Gastrocnemius medialis (tissue), 4 donors: ENCODE results near the gene HNRNPU. TPM values are rescaled to one million over a fixed set of nuclear protein-coding genes. Genes with fewer than 3 reads are reported as not detected.

ENCODE experiments used
- ATAC-seq, 2 donors: fragments of 150-250 bp; one replicate each; pipeline ENCODE4 v1.9.1; 2016
- DNase-seq, 2 donors: peaks; one replicate each; pipeline ENCODE4 v3.0.0-alpha.2; 2019
- H3K27ac ChIP-seq, 4 donors: fragments of 200-600 bp; sonication (generic); 1 replicate in 1 of 4; 2 replicates in 3 of 4; pipeline ENCODE4 v1.5.1; 2016 to 2018; ENCODE audit warnings: mild to moderate bottlenecking in 2 of 4, moderate library complexity in 1 of 4
- H3K27me3 ChIP-seq, 3 donors: fragments of 200-600 bp; sonication (generic) in 2 of 3; 1 replicate in 1 of 3; 2 replicates in 2 of 3; pipeline versions ENCODE4 v1.5.1 to v1.6.0; 2016 to 2019; ENCODE audit warnings: mild to moderate bottlenecking in 1 of 3, moderate library complexity in 1 of 3
- H3K36me3 ChIP-seq, 2 donors: fragments of 200-600 bp; sonication (generic) in 1 of 2; one replicate each; pipeline ENCODE4 v1.5.1; 2017 to 2018
- H3K4me1 ChIP-seq, 2 donors: fragments of 200-600 bp; sonication (generic) in 1 of 2; one replicate each; pipeline ENCODE4 v1.5.1; 2016 to 2017; ENCODE audit warnings: mild to moderate bottlenecking in 2 of 2
- H3K4me3 ChIP-seq, 4 donors: fragments of 200-600 bp; sonication (generic) in 3 of 4; 1 replicate in 1 of 4; 2 replicates in 3 of 4; pipeline ENCODE4 v1.5.1; 2016 to 2019; ENCODE audit warnings: mild to moderate bottlenecking in 2 of 4
- H3K9me3 ChIP-seq, 3 donors: fragments of 200-600 bp; sonication (generic) in 2 of 3; 1 replicate in 1 of 3; 2 replicates in 2 of 3; pipeline ENCODE4 v1.5.1; 2016 to 2019
- POLR2A ChIP-seq, 2 donors: fragments of 450-650 bp; IDR thresholded peaks; one replicate each; pipeline ENCODE4 v1.6.1; 2017; ENCODE audit warnings: antibody characterized with exemption in 2 of 2, mild to moderate bottlenecking in 2 of 2, moderate library complexity in 2 of 2
- in situ Hi-C, 4 donors: fragments of 200-750 bp; cut with MboI; loops; one replicate each; pipeline versions ENCODE4 v1.15.0 to v1.8.0; 2017; ENCODE audit warnings: low sequenced_read_pairs in 4 of 4
- intact Hi-C: fragments of 100-400 bp; cut with DNase I; formaldehyde crosslinking; loops from one replicate; pipeline ENCODE4 v1.15.1; 2023; ENCODE audit warnings: low total_unique reads
- total RNA-seq, 4 donors: library from RNA; depleted of rRNA; stranded (reverse); fragments of >200 nt; gene quantifications; one replicate each; pipeline versions ENCODE4 v1.1.0 to v1.2.3, GENCODE V29; 2016
- TF ChIP-seq, protein P1 (sequence below), 5 experiments: fragments of 450-650 bp in 3 of 5; fragments of 200-600 bp in 2 of 5; sonication (generic) in 2 of 5; IDR thresholded peaks in 4 of 5; conservative IDR thresholded peaks in 1 of 5; 1 replicate in 4 of 5; 2 replicates in 1 of 5; pipeline ENCODE4 v1.5.1; 2016 to 2019; ENCODE audit warnings: antibody characterized with exemption in 5 of 5, mild to moderate bottlenecking in 3 of 5, moderate library complexity in 3 of 5

Gene HNRNPU
- total RNA-seq, 4 donors from 2014 or later, result 167 to 243 (median 207) TPM

- H3K9me3 ChIP-seq, result no peaks in the 10 kb centered on the region
- H3K4me1 ChIP-seq, result peaks cover 26 to 43% of the 10 kb centered on the region in 2 donors
- ATAC-seq, result no peak
- peak overlapping the region; percentile 33 to 99 (median 68) for H3K27ac ChIP-seq
- DNase-seq, result no peak
- in situ Hi-C loops (loop anchor here in 1 of 4 donors (10.0 to 25.0 kb wide), 2 partner anchors 135 to 1577 kb away; partner anchors contain the start of genes CEP170 and SDCCAG8), intact Hi-C loops (loop anchor here (10.0 kb wide), 3 partner anchors 205 to 1725 kb away; partner anchors contain the start of genes ADSS2, CNST and TFB2M)
- no peak overlapping the region for H3K4me3 ChIP-seq
- H3K27me3 ChIP-seq, result no peaks in the 10 kb centered on the region
- H3K36me3 ChIP-seq, result peaks cover 7 to 45% of the 10 kb centered on the region in 2 donors
- TF ChIP-seq, protein P1, sequence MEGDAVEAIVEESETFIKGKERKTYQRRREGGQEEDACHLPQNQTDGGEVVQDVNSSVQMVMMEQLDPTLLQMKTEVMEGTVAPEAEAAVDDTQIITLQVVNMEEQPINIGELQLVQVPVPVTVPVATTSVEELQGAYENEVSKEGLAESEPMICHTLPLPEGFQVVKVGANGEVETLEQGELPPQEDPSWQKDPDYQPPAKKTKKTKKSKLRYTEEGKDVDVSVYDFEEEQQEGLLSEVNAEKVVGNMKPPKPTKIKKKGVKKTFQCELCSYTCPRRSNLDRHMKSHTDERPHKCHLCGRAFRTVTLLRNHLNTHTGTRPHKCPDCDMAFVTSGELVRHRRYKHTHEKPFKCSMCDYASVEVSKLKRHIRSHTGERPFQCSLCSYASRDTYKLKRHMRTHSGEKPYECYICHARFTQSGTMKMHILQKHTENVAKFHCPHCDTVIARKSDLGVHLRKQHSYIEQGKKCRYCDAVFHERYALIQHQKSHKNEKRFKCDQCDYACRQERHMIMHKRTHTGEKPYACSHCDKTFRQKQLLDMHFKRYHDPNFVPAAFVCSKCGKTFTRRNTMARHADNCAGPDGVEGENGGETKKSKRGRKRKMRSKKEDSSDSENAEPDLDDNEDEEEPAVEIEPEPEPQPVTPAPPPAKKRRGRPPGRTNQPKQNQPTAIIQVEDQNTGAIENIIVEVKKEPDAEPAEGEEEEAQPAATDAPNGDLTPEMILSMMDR (IDR thresholded peaks at IDR 0.05 in 4 of 5, conservative IDR thresholded peaks at IDR 0.05 in 1 of 5), result no peak
- no peak for TF ChIP-seq POLR2A (IDR thresholded peaks at IDR 0.05)
Observed at GRCh38 chr1:244839656-244840055, 24.7 kb downstream of the HNRNPU start.

DNA sequence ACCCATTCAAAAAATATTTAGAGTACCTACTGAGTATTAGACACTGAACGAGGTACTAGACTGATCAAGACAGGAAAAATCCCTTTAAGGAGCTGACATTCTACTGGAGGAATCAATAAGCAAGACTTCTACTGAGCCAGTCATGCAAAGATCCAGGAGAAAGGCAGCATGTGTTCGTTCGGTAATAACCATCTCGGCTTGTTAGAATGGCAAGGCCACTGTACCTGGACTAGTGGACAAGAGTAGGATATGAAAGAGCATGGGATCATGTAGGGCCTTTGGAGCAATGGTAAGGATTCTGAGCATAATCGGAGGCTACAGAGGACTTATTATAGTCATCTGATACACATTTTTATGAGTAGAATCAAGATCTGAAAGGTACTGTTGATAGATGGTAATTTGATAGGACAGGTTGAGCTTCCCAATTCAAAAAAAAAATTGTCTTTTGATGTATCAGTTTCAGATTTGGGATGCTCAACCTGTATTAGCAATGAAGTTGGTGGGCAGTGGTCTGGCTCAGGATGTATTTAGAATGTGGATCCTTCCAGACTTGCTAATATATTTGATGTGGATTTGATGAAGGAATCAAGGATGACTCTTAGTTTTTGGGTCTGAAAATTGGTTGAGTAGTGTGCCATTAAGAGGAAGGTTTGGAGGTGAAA, 26.6 kb downstream of the HNRNPU start:
- no peak for TF ChIP-seq POLR2A (IDR thresholded peaks at IDR 0.05)
- TF ChIP-seq, protein P1 (IDR thresholded peaks at IDR 0.05 in 4 of 5, conservative IDR thresholded peaks at IDR 0.05 in 1 of 5), result no peak
- DNase-seq (no peak), ATAC-seq (no peak)
- Histone ChIP-seq H3K36me3 (peaks cover 0 to 25% of the 10 kb centered on the region in 2 donors), H3K27ac (peak overlapping the region; percentile 96 to 99 (median 99)), H3K27me3 (no peaks in the 10 kb centered on the region), H3K9me3 (no peaks in the 10 kb centered on the region), H3K4me1 (peaks cover 26 to 47% of the 10 kb centered on the region in 2 donors), H3K4me3 (no peak overlapping the region)
- in situ Hi-C loops (loop anchor here in 1 of 4 donors (10.0 to 25.0 kb wide), 2 partner anchors 137 to 1575 kb away; partner anchors contain the start of genes CEP170 and SDCCAG8), intact Hi-C loops (loop anchor here (2.0 to 10.0 kb wide), 4 partner anchors 185 to 1727 kb away; partner anchors contain the start of genes ADSS2, CNST, DESI2 and TFB2M)

DNA sequence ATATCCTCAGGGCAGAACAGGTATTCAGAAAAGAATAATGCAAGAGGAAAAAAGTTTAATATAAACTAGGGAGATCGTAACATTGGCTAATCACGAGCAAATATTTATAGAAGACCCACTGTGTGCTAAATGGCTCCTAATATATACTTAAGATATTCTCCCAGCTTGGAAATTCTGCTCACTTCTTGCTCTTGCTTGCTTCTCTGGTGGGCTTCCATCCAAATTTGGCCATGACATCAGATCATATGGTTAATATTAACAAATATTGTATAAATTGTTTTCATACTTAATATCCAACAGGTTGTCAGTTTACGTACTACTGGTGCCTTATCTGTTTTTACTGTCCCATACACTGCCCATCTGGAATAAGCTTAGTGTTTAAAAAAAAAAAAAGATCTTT, 27.8 kb downstream of the HNRNPU start:
- Histone ChIP-seq H3K4me3 (peak overlapping the region; percentile 68 to 81 (median 76)), H3K27me3 (no peaks in the 10 kb centered on the region), H3K27ac (peak overlapping the region; percentile 96 to 99 (median 99)), H3K36me3 (peaks cover 0 to 14% of the 10 kb centered on the region in 2 donors), H3K9me3 (no peaks in the 10 kb centered on the region), H3K4me1 (peaks cover 19 to 35% of the 10 kb centered on the region in 2 donors)
- intact Hi-C loops, result loop anchor here (2.0 to 10.0 kb wide), 4 partner anchors 184 to 1728 kb away; partner anchors contain the start of genes ADSS2, CNST, DESI2 and TFB2M
- DNase-seq (no peak), ATAC-seq (no peak)
- in situ Hi-C loops, result loop anchor here in 1 of 4 donors (10.0 to 25.0 kb wide), 2 partner anchors 138 to 1574 kb away; partner anchors contain the start of genes CEP170 and SDCCAG8
- TF ChIP-seq, protein P1 (IDR thresholded peaks at IDR 0.05 in 4 of 5, conservative IDR thresholded peaks at IDR 0.05 in 1 of 5), result no peak
- no peak for TF ChIP-seq POLR2A (IDR thresholded peaks at IDR 0.05)

- no peaks in the 10 kb centered on the region for H3K27me3 ChIP-seq
- peak overlapping the region; percentile 68 to 81 (median 76) for H3K4me3 ChIP-seq
- no peaks in the 10 kb centered on the region for H3K9me3 ChIP-seq
- DNase-seq (no peak), ATAC-seq (peak; percentile 23)
- TF ChIP-seq POLR2A (IDR thresholded peaks at IDR 0.05), result no peak
- TF ChIP-seq, protein P1 (IDR thresholded peaks at IDR 0.05 in 4 of 5, conservative IDR thresholded peaks at IDR 0.05 in 1 of 5), result no peak
- peaks cover 0 to 9% of the 10 kb centered on the region in 2 donors for H3K36me3 ChIP-seq
- in situ Hi-C loops, result loop anchor here in 1 of 4 donors (10.0 to 25.0 kb wide), 2 partner anchors 139 to 1574 kb away; partner anchors contain the start of genes CEP170 and SDCCAG8
- peak overlapping the region; percentile 96 to 99 (median 99) for H3K27ac ChIP-seq
- intact Hi-C loops, result loop anchor here (2.0 to 10.0 kb wide), 4 partner anchors 183 to 1729 kb away; partner anchors contain the start of genes ADSS2, CNST, DESI2 and TFB2M
- peaks cover 15 to 33% of the 10 kb centered on the region in 2 donors for H3K4me1 ChIP-seq
Observed at GRCh38 chr1:244836135-244836521, 28.2 kb downstream of the HNRNPU start.
